B cell (primary cell): ENCODE results near the gene MAML3. TPM values are rescaled to one million over a fixed set of nuclear protein-coding genes. Genes with fewer than 3 reads are reported as not detected.

ENCODE experiments used
- ATAC-seq: fragments of 200-7000 bp; cut with Tn5 transposase; one replicate; pipeline ENCODE4 v1.10.0; 2021; ENCODE audit warnings: low read depth, mild to moderate bottlenecking, moderate number of reproducible peaks, moderate library complexity
- CTCF ChIA-PET: fragments of 350-600 bp; sonication (Branson Sonifier 250); formaldehyde crosslinking; loops from one replicate; lab custom pipeline; 2021; ENCODE audit warnings: antibody characterized with exemption, inconsistent platforms; lab: Charles Lee
- POLR2A ChIA-PET: fragments of 350-600 bp; sonication (Branson Sonifier 250); formaldehyde crosslinking; loops from one replicate; lab custom pipeline; 2021; ENCODE audit warnings: antibody characterized with exemption; lab: Charles Lee
- DNase-seq: peaks from one replicate; pipeline ENCODE4 v3.0.0; 2013
- H2AFZ ChIP-seq: 2 replicates; pipeline ENCODE4 v1.6.1; 2012; ENCODE audit warnings: mild to moderate bottlenecking, low read depth, low read length; ENCODE audit not compliant: insufficient read depth, poor library complexity, severe bottlenecking
- H3K27ac ChIP-seq, 2 donors: 1 replicate in 1 of 2; 2 replicates in 1 of 2; pipeline ENCODE4 v1.5.1; 2012 to 2013; ENCODE audit warnings: low read length in 2 of 2, mild to moderate bottlenecking in 2 of 2, moderate library complexity in 1 of 2
- H3K27me3 ChIP-seq, 4 experiments: fragments of 200-600 bp in 1 of 4; sonication (generic) in 1 of 4; replicated peaks in 1 of 4; 1 replicate in 2 of 4; 2 replicates in 2 of 4; pipeline versions ENCODE4 v1.6.1 to v1.7.0; 2013 to 2016; ENCODE audit warnings: low read length in 3 of 4, mild to moderate bottlenecking in 2 of 4, mixed read lengths in 1 of 4, moderate library complexity in 1 of 4; ENCODE audit not compliant: insufficient read depth in 4 of 4, control insufficient read depth in 3 of 4; ENCODE audit errors: control extremely low read depth in 1 of 4
- H3K36me3 ChIP-seq, 2 experiments: replicated peaks in 1 of 2; 1 replicate in 1 of 2; 2 replicates in 1 of 2; pipeline versions ENCODE4 v1.6.1 to v1.7.1; 2013; ENCODE audit warnings: low read length in 1 of 2; ENCODE audit not compliant: insufficient read depth in 2 of 2, control insufficient read depth in 1 of 2; ENCODE audit errors: control extremely low read depth in 1 of 2, extremely low read depth in 1 of 2
- H3K4me1 ChIP-seq, 2 donors: fragments of 200-600 bp in 1 of 2; sonication (generic) in 1 of 2; 1 replicate in 1 of 2; 2 replicates in 1 of 2; pipeline versions ENCODE4 v1.5.1 to v1.6.1; 2013 to 2017; ENCODE audit warnings: low read length in 2 of 2; ENCODE audit not compliant: control insufficient read depth in 2 of 2, insufficient read depth in 2 of 2
- H3K4me2 ChIP-seq: replicated peaks from 2 replicates; pipeline ENCODE3; 2012; ENCODE audit warnings: mild to moderate bottlenecking, low read depth, low read length; ENCODE audit not compliant: poor library complexity, severe bottlenecking
- H3K4me3 ChIP-seq, 5 experiments: fragments of 200-600 bp in 1 of 5; sonication (generic) in 1 of 5; 1 replicate in 3 of 5; 2 replicates in 2 of 5; pipeline versions ENCODE4 v1.5.1 to v1.7.0; 2011 to 2016; ENCODE audit warnings: low read length in 4 of 5, mild to moderate bottlenecking in 4 of 5, low read depth in 2 of 5, control low read depth in 1 of 5, moderate library complexity in 1 of 5; ENCODE audit not compliant: insufficient read depth in 1 of 5; ENCODE audit errors: control extremely low read depth in 1 of 5, extremely low read depth in 1 of 5
- H3K79me2 ChIP-seq: fragments of 200-600 bp; sonication (generic); one replicate; pipeline ENCODE4 v1.6.0; 2016; ENCODE audit warnings: low read length; ENCODE audit not compliant: control insufficient read depth, insufficient read depth
- H3K9ac ChIP-seq: fragments of 200-600 bp; sonication (generic); 2 replicates; pipeline ENCODE4 v1.6.1; 2017; ENCODE audit warnings: mild to moderate bottlenecking, low read length, moderate library complexity
- H3K9me3 ChIP-seq, 3 donors: one replicate each; pipeline versions ENCODE4 v1.6.1 to v1.7.1; 2013; ENCODE audit warnings: low read length in 2 of 3; ENCODE audit not compliant: control insufficient read depth in 2 of 3, insufficient read depth in 1 of 3; ENCODE audit errors: control extremely low read depth in 1 of 3
- H4K20me1 ChIP-seq: 2 replicates; pipeline ENCODE4 v1.6.0; 2012; ENCODE audit warnings: mild to moderate bottlenecking, low read length; ENCODE audit not compliant: insufficient read depth, control insufficient read depth, poor library complexity, severe bottlenecking
- H3K27ac Mint-ChIP-seq: one replicate; pipeline ENCODE4 v1.8.0; 2021; ENCODE audit warnings: mixed read lengths
- H3K27me3 Mint-ChIP-seq: one replicate; pipeline ENCODE4 v1.8.0; 2021; ENCODE audit warnings: mixed read lengths
- H3K4me1 Mint-ChIP-seq: one replicate; pipeline ENCODE4 v1.8.0; 2021; ENCODE audit warnings: mixed read lengths
- H3K4me3 Mint-ChIP-seq: one replicate; pipeline ENCODE4 v1.8.0; 2021; ENCODE audit warnings: mixed read lengths
- H3K9me3 Mint-ChIP-seq: one replicate; pipeline ENCODE4 v1.8.0; 2022; ENCODE audit warnings: mixed read lengths; ENCODE audit not compliant: insufficient read depth
- EZH2 ChIP-seq: IDR thresholded peaks from 2 replicates; pipeline ENCODE4 v1.6.1; 2012; ENCODE audit warnings: borderline replicate concordance, low read depth, mild to moderate bottlenecking, moderate library complexity, low read length; ENCODE audit not compliant: insufficient read depth, poor library complexity, severe bottlenecking
- WGBS: methylation state at CpG from one replicate; pipeline ENCODE4 v1.1.5; 2013; ENCODE audit warnings: missing lambda C conversion rate; ENCODE audit not compliant: insufficient coverage; 5-methylcytosine and 5-hydroxymethylcytosine counted together
- intact Hi-C: fragments of 100-400 bp; cut with micrococcal nuclease; formaldehyde crosslinking; loops from one replicate; pipeline ENCODE4 v1.10.0; 2022
- polyA plus RNA-seq: library from polyadenylated mRNA; depleted of rRNA; stranded (reverse); fragments of >200 nt; gene quantifications from 2 replicates; pipeline ENCODE4 v1.2.3, GENCODE V29; 2012
- total RNA-seq, 2 donors: library from RNA; stranded (reverse); fragments of 120-200 nt in 1 of 2; gene quantifications; 1 replicate in 1 of 2; 2 replicates in 1 of 2; pipeline versions ENCODE4 v1.2.3 to v1.2.4, GENCODE V29; 2013 to 2022
- TF ChIP-seq, protein P1 (sequence below): fragments of 200-600 bp; IDR thresholded peaks from one replicate; pipeline ENCODE4 v1.8.0; 2022; ENCODE audit warnings: antibody characterized with exemption, mild to moderate bottlenecking

The MAML3 gene
- total and polyA plus RNA-seq, 2 donors (not counting 1 experiment from before 2014, with no cell fraction given) = 0.94 to 5.3 TPM

DNA sequence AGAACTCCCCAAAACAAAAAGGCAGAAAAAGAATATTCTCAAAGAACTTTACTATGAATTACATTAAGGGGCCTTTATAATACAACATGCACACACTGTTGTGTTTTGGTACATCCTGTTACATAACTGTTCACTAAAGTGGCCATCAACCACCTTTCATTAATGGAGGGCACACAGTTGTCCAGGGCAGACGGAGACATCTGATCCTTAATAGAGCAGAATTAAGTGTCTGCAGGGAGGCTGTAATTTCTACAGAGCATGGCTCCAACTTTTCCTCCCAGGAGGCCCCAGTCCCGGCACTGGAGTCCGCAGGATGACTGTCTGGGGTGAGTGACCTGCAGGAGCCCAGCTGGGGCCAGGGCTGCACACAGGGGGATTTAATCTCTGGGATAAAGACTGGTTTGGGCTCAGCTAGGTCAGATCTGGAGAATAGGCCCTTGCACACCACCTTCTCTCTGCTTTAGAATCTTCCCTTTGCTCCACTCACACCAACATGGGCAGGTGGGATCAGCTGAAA, 233.4 kb downstream of the MAML3 start:
- Histone ChIP-seq H2AFZ (no peak overlapping the region), H3K4me3 (no peak overlapping the region), H3K4me2 (no peak overlapping the region), H3K27me3 (no peaks in the 10 kb centered on the region), H4K20me1 (no peaks in the 10 kb centered on the region), H3K79me2 (no peaks in the 10 kb centered on the region), H3K27ac (no peak overlapping the region), H3K4me1 (no peaks in the 10 kb centered on the region), H3K9me3 (no peaks in the 10 kb centered on the region), H3K9ac (no peak overlapping the region), H3K36me3 (no peaks in the 10 kb centered on the region)
- ChIA-PET POLR2A (no interaction called here), CTCF (interaction anchor here (1.1 kb wide), 1 partner anchor 26 kb away, joined by 3 read pairs; no protein-coding TSS in a partner anchor)
- Mint-ChIP-seq H3K27ac (no peak overlapping the region), H3K4me3 (no peak overlapping the region), H3K4me1 (no peaks in the 10 kb centered on the region), H3K27me3 (no peaks in the 10 kb centered on the region), H3K9me3 (no peaks in the 10 kb centered on the region)
- TF ChIP-seq, protein P1, sequence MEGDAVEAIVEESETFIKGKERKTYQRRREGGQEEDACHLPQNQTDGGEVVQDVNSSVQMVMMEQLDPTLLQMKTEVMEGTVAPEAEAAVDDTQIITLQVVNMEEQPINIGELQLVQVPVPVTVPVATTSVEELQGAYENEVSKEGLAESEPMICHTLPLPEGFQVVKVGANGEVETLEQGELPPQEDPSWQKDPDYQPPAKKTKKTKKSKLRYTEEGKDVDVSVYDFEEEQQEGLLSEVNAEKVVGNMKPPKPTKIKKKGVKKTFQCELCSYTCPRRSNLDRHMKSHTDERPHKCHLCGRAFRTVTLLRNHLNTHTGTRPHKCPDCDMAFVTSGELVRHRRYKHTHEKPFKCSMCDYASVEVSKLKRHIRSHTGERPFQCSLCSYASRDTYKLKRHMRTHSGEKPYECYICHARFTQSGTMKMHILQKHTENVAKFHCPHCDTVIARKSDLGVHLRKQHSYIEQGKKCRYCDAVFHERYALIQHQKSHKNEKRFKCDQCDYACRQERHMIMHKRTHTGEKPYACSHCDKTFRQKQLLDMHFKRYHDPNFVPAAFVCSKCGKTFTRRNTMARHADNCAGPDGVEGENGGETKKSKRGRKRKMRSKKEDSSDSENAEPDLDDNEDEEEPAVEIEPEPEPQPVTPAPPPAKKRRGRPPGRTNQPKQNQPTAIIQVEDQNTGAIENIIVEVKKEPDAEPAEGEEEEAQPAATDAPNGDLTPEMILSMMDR = no peak
- TF ChIP-seq EZH2 = no peak
- ATAC-seq (no peak), DNase-seq (no peak)
- intact Hi-C loops = no loop called here
- WGBS = 81% methylated on average over 3 of the region's 3 CpGs

DNA sequence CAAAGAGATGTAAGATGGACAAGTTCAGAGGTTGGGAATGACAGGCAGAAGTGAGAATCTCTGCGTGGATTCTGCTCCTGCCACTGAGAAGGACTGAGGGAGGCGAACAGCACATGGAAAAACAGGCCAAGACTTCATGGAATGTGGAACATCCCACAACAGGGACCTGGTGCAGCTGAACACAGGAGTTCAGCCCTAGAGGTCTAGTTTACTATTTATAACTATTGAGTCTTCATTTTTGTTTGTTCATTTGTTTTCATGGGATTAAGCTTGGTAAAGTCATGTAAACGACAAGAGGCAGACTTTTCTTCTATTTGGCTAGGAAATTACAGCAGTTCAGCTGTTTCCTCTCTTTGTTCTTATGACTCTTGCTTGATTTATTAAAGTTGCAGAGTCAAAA, 234.5 kb downstream of the MAML3 start:
- H3K4me1 ChIP-seq = no peaks in the 10 kb centered on the region
- H3K36me3 ChIP-seq = no peaks in the 10 kb centered on the region
- intact Hi-C loops = no loop called here
- ChIA-PET CTCF (no interaction called here), POLR2A (no interaction called here)
- Mint-ChIP-seq H3K27me3 (no peaks in the 10 kb centered on the region), H3K4me3 (no peak overlapping the region), H3K9me3 (no peaks in the 10 kb centered on the region), H3K27ac (no peak overlapping the region), H3K4me1 (no peaks in the 10 kb centered on the region)
- ATAC-seq = no peak
- no peak for TF ChIP-seq EZH2
- TF ChIP-seq, protein P1 = no peak
- no peak overlapping the region for H3K4me3 ChIP-seq
- no peaks in the 10 kb centered on the region for H4K20me1 ChIP-seq
- no peak overlapping the region for H3K4me2 ChIP-seq
- H2AFZ ChIP-seq = no peak overlapping the region
- DNase-seq = no peak
- no peak overlapping the region for H3K9ac ChIP-seq
- no peaks in the 10 kb centered on the region for H3K27me3 ChIP-seq
- 88% methylated on average over 2 of the region's 3 CpGs for WGBS
- no peaks in the 10 kb centered on the region for H3K9me3 ChIP-seq
- no peaks in the 10 kb centered on the region for H3K79me2 ChIP-seq
- H3K27ac ChIP-seq = no peak overlapping the region
